B cell (primary cell): Measurements from ENCODE around the gene CSAG2. TPM values are rescaled to one million over a fixed set of nuclear protein-coding genes. Genes with fewer than 3 reads are reported as not detected.

Experiments
- ATAC-seq: fragments of 200-7000 bp; cut with Tn5 transposase; one replicate; pipeline ENCODE4 v1.10.0; 2021; ENCODE audit warnings: low read depth, mild to moderate bottlenecking, moderate number of reproducible peaks, moderate library complexity
- CTCF ChIA-PET: fragments of 350-600 bp; sonication (Branson Sonifier 250); formaldehyde crosslinking; loops from one replicate; lab custom pipeline; 2021; ENCODE audit warnings: antibody characterized with exemption, inconsistent platforms; lab: Charles Lee
- POLR2A ChIA-PET: fragments of 350-600 bp; sonication (Branson Sonifier 250); formaldehyde crosslinking; loops from one replicate; lab custom pipeline; 2021; ENCODE audit warnings: antibody characterized with exemption; lab: Charles Lee
- DNase-seq: peaks from one replicate; pipeline ENCODE4 v3.0.0; 2013
- H2AFZ ChIP-seq: 2 replicates; pipeline ENCODE4 v1.6.1; 2012; ENCODE audit warnings: mild to moderate bottlenecking, low read depth, low read length; ENCODE audit not compliant: insufficient read depth, poor library complexity, severe bottlenecking
- H3K27ac ChIP-seq, 2 donors: 1 replicate in 1 of 2; 2 replicates in 1 of 2; pipeline ENCODE4 v1.5.1; 2012 to 2013; ENCODE audit warnings: low read length in 2 of 2, mild to moderate bottlenecking in 2 of 2, moderate library complexity in 1 of 2
- H3K27me3 ChIP-seq, 4 experiments: fragments of 200-600 bp in 1 of 4; sonication (generic) in 1 of 4; replicated peaks in 1 of 4; 1 replicate in 2 of 4; 2 replicates in 2 of 4; pipeline versions ENCODE4 v1.6.1 to v1.7.0; 2013 to 2016; ENCODE audit warnings: low read length in 3 of 4, mild to moderate bottlenecking in 2 of 4, mixed read lengths in 1 of 4, moderate library complexity in 1 of 4; ENCODE audit not compliant: insufficient read depth in 4 of 4, control insufficient read depth in 3 of 4; ENCODE audit errors: control extremely low read depth in 1 of 4
- H3K36me3 ChIP-seq, 2 experiments: replicated peaks in 1 of 2; 1 replicate in 1 of 2; 2 replicates in 1 of 2; pipeline versions ENCODE4 v1.6.1 to v1.7.1; 2013; ENCODE audit warnings: low read length in 1 of 2; ENCODE audit not compliant: insufficient read depth in 2 of 2, control insufficient read depth in 1 of 2; ENCODE audit errors: control extremely low read depth in 1 of 2, extremely low read depth in 1 of 2
- H3K4me1 ChIP-seq, 2 donors: fragments of 200-600 bp in 1 of 2; sonication (generic) in 1 of 2; 1 replicate in 1 of 2; 2 replicates in 1 of 2; pipeline versions ENCODE4 v1.5.1 to v1.6.1; 2013 to 2017; ENCODE audit warnings: low read length in 2 of 2; ENCODE audit not compliant: control insufficient read depth in 2 of 2, insufficient read depth in 2 of 2
- H3K4me2 ChIP-seq: replicated peaks from 2 replicates; pipeline ENCODE3; 2012; ENCODE audit warnings: mild to moderate bottlenecking, low read depth, low read length; ENCODE audit not compliant: poor library complexity, severe bottlenecking
- H3K4me3 ChIP-seq, 5 experiments: fragments of 200-600 bp in 1 of 5; sonication (generic) in 1 of 5; 1 replicate in 3 of 5; 2 replicates in 2 of 5; pipeline versions ENCODE4 v1.5.1 to v1.7.0; 2011 to 2016; ENCODE audit warnings: low read length in 4 of 5, mild to moderate bottlenecking in 4 of 5, low read depth in 2 of 5, control low read depth in 1 of 5, moderate library complexity in 1 of 5; ENCODE audit not compliant: insufficient read depth in 1 of 5; ENCODE audit errors: control extremely low read depth in 1 of 5, extremely low read depth in 1 of 5
- H3K79me2 ChIP-seq: fragments of 200-600 bp; sonication (generic); one replicate; pipeline ENCODE4 v1.6.0; 2016; ENCODE audit warnings: low read length; ENCODE audit not compliant: control insufficient read depth, insufficient read depth
- H3K9ac ChIP-seq: fragments of 200-600 bp; sonication (generic); 2 replicates; pipeline ENCODE4 v1.6.1; 2017; ENCODE audit warnings: mild to moderate bottlenecking, low read length, moderate library complexity
- H3K9me3 ChIP-seq, 3 donors: one replicate each; pipeline versions ENCODE4 v1.6.1 to v1.7.1; 2013; ENCODE audit warnings: low read length in 2 of 3; ENCODE audit not compliant: control insufficient read depth in 2 of 3, insufficient read depth in 1 of 3; ENCODE audit errors: control extremely low read depth in 1 of 3
- H4K20me1 ChIP-seq: 2 replicates; pipeline ENCODE4 v1.6.0; 2012; ENCODE audit warnings: mild to moderate bottlenecking, low read length; ENCODE audit not compliant: insufficient read depth, control insufficient read depth, poor library complexity, severe bottlenecking
- H3K27ac Mint-ChIP-seq: one replicate; pipeline ENCODE4 v1.8.0; 2021; ENCODE audit warnings: mixed read lengths
- H3K27me3 Mint-ChIP-seq: one replicate; pipeline ENCODE4 v1.8.0; 2021; ENCODE audit warnings: mixed read lengths
- H3K4me1 Mint-ChIP-seq: one replicate; pipeline ENCODE4 v1.8.0; 2021; ENCODE audit warnings: mixed read lengths
- H3K4me3 Mint-ChIP-seq: one replicate; pipeline ENCODE4 v1.8.0; 2021; ENCODE audit warnings: mixed read lengths
- H3K9me3 Mint-ChIP-seq: one replicate; pipeline ENCODE4 v1.8.0; 2022; ENCODE audit warnings: mixed read lengths; ENCODE audit not compliant: insufficient read depth
- EZH2 ChIP-seq: IDR thresholded peaks from 2 replicates; pipeline ENCODE4 v1.6.1; 2012; ENCODE audit warnings: borderline replicate concordance, low read depth, mild to moderate bottlenecking, moderate library complexity, low read length; ENCODE audit not compliant: insufficient read depth, poor library complexity, severe bottlenecking
- WGBS: methylation state at CpG from one replicate; pipeline ENCODE4 v1.1.5; 2013; ENCODE audit warnings: missing lambda C conversion rate; ENCODE audit not compliant: insufficient coverage; 5-methylcytosine and 5-hydroxymethylcytosine counted together
- intact Hi-C: fragments of 100-400 bp; cut with micrococcal nuclease; formaldehyde crosslinking; loops from one replicate; pipeline ENCODE4 v1.10.0; 2022
- polyA plus RNA-seq: library from polyadenylated mRNA; depleted of rRNA; stranded (reverse); fragments of >200 nt; gene quantifications from 2 replicates; pipeline ENCODE4 v1.2.3, GENCODE V29; 2012
- total RNA-seq, 2 donors: library from RNA; stranded (reverse); fragments of 120-200 nt in 1 of 2; gene quantifications; 1 replicate in 1 of 2; 2 replicates in 1 of 2; pipeline versions ENCODE4 v1.2.3 to v1.2.4, GENCODE V29; 2013 to 2022
- TF ChIP-seq, protein P1 (sequence below): fragments of 200-600 bp; IDR thresholded peaks from one replicate; pipeline ENCODE4 v1.8.0; 2022; ENCODE audit warnings: antibody characterized with exemption, mild to moderate bottlenecking

Gene CSAG2
- total and polyA plus RNA-seq, 2 donors (not counting 1 experiment from before 2014, with no cell fraction given), result not detected

DNA sequence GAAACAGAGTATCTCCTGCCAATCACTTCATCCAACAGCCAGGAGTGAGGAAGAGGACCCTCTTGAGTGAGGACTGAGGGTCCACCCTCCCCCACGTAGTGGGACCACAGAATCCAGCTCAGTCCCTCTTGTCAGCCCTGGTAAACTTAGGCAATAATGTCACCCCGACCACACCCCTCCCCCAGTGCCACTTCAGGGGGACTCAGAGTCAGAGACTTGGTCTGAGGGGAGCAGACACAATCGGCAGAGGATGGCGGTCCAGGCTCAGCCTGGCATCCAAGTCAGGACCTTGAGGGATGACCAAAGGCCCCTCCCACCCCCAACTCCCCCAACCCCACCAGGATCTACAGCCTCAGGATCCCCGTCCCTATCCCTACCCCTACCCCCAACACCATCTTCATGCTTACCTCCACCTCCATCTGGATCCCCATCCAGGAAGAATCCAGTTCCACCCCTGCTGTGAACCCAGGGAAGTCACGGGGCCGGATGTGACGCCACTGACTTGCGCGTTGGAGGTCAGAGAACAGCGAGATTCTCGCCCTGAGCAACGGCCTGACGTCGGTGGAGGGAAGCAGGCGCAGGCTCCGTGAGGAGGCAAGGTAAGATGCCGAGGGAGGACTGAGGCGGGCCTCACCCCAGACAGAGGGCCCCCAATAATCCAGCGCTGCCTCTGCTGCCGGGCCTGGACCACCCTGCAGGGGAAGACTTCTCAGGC is 24.3 kb upstream of the CSAG2 start, which contains the start of the genes CSAG1 and MAGEA12:
Gene CSAG1 (minus strand): TSS at position 461 of the 715 bp plus-strand sequence. CDS start 1,261 bp downstream, outside the sequence.
Gene MAGEA12 (plus strand): TSS at position 497 of the 715 bp plus-strand sequence. CDS start 2,405 bp downstream, outside the sequence.
- intact Hi-C loops, result no loop called here
- Mint-ChIP-seq H3K27ac (no peak within 1 kb of the TSS), H3K9me3 (no peaks in the 10 kb centered on the region), H3K4me1 (no peaks in the 10 kb centered on the region), H3K27me3 (no peaks in the 10 kb centered on the region), H3K4me3 (no peak within 1 kb of the TSS)
- H2AFZ ChIP-seq, result no peak within 1 kb of the TSS
- H3K27ac ChIP-seq, result no peak within 1 kb of the TSS
- TF ChIP-seq, protein P1, sequence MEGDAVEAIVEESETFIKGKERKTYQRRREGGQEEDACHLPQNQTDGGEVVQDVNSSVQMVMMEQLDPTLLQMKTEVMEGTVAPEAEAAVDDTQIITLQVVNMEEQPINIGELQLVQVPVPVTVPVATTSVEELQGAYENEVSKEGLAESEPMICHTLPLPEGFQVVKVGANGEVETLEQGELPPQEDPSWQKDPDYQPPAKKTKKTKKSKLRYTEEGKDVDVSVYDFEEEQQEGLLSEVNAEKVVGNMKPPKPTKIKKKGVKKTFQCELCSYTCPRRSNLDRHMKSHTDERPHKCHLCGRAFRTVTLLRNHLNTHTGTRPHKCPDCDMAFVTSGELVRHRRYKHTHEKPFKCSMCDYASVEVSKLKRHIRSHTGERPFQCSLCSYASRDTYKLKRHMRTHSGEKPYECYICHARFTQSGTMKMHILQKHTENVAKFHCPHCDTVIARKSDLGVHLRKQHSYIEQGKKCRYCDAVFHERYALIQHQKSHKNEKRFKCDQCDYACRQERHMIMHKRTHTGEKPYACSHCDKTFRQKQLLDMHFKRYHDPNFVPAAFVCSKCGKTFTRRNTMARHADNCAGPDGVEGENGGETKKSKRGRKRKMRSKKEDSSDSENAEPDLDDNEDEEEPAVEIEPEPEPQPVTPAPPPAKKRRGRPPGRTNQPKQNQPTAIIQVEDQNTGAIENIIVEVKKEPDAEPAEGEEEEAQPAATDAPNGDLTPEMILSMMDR, result no peak
- TF ChIP-seq EZH2, result no peak
- H3K27me3 ChIP-seq, result no peaks in the 10 kb centered on the region
- no peak within 1 kb of the TSS for H3K9ac ChIP-seq
- DNase-seq, result no peak
- H3K4me3 ChIP-seq, result no peak within 1 kb of the TSS
- H3K9me3 ChIP-seq, result no peaks in the 10 kb centered on the region
- H4K20me1 ChIP-seq, result no peaks in the 10 kb centered on the region
- no peaks in the 10 kb centered on the region for H3K36me3 ChIP-seq
- no peak for ATAC-seq
- no peaks in the 10 kb centered on the region for H3K79me2 ChIP-seq
- WGBS, result no CpG with 5 or more reads among the region's 21 CpGs
- CTCF ChIA-PET, result no interaction called here
- no peaks in the 10 kb centered on the region for H3K4me1 ChIP-seq
- H3K4me2 ChIP-seq, result no peak within 1 kb of the TSS
- POLR2A ChIA-PET, result no interaction called here

DNA sequence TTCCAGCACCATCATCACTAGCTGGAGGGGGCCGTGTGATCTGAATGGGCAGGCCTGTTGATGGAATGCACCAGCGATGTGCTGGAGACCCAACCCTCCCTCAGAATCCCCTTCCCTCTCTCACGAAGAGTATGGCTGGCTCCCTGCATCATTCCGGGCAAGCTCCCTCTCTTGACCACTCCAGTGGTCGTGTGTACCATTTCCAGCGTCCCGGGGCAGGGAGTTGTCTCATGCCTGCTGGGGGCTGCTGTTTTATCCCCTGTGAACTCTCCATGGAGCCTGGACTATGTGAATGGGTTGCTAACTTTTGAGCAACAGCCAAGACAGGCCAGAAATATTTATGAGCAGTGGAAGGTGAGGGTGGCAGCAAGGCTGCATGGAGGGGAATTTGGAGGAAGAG is 16.3 kb upstream of the CSAG2 start:
- no peak for TF ChIP-seq EZH2
- TF ChIP-seq, protein P1, result no peak
- Mint-ChIP-seq H3K27ac (no peak overlapping the region), H3K4me1 (no peaks in the 10 kb centered on the region), H3K9me3 (no peaks in the 10 kb centered on the region), H3K27me3 (no peaks in the 10 kb centered on the region), H3K4me3 (no peak overlapping the region)
- H3K4me2 ChIP-seq, result no peak overlapping the region
- no peak overlapping the region for H2AFZ ChIP-seq
- ChIA-PET CTCF (no interaction called here), POLR2A (no interaction called here)
- no peaks in the 10 kb centered on the region for H3K4me1 ChIP-seq
- no peak overlapping the region for H3K4me3 ChIP-seq
- no peak overlapping the region for H3K27ac ChIP-seq
- H3K36me3 ChIP-seq, result no peaks in the 10 kb centered on the region
- intact Hi-C loops, result no loop called here
- DNase-seq, result no peak
- no peaks in the 10 kb centered on the region for H3K79me2 ChIP-seq
- WGBS, result no CpG with 5 or more reads among the region's 7 CpGs
- ATAC-seq, result no peak
- no peak overlapping the region for H3K9ac ChIP-seq
- H3K27me3 ChIP-seq, result no peaks in the 10 kb centered on the region
- no peaks in the 10 kb centered on the region for H4K20me1 ChIP-seq
- H3K9me3 ChIP-seq, result no peaks in the 10 kb centered on the region
